GM21723 (cell line): Measurements from ENCODE around the gene UBE2L3.
"Not testable (repeated sequence)": the region's sequence is repeated elsewhere in the genome, so short reads cannot be mapped to it uniquely, and the experiment has no call there.

ENCODE experiments used
- ATAC-seq: cut with Tn5 transposase; IDR thresholded peaks from one replicate; pipeline ENCODE4 v1.9.1; 2021; ENCODE audit warnings: mild to moderate bottlenecking, moderate library complexity; ENCODE audit not compliant: unreplicated experiment

UBE2L3 gene

GRCh38 chr22:21598302-21598701 lies 30.8 kb downstream of the UBE2L3 start:
- ATAC-seq: no peak

- no peak for ATAC-seq
These were observed 31.8 kb downstream of the UBE2L3 start for GRCh38 chr22:21599053-21599893.

DNA sequence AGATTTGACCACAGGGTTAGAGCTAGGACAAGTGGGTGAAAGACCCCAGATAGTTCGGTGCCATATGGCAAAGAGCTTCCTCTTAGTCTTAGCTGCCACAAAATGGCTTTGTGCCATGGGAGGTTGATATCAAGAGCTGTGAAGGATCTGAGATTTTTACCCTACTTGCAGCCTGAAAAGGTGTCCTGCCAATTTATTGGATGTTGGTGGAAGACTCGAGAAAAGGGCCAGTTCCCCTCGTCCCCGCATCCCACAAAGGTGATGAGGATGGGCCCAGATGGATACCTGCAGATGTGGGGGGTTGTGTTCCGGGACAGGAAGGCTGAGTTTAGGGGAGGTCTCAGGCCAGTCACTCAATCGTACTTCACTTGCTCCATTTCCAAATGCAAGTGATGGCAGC lies 35.1 kb downstream of the UBE2L3 start:
- ATAC-seq: no peak

GRCh38 chr22:21603973-21604372 lies 36.5 kb downstream of the UBE2L3 start:
- no peak for ATAC-seq

GRCh38 chr22:21605887-21606564 lies 38.5 kb downstream of the UBE2L3 start:
- ATAC-seq: no peak

DNA sequence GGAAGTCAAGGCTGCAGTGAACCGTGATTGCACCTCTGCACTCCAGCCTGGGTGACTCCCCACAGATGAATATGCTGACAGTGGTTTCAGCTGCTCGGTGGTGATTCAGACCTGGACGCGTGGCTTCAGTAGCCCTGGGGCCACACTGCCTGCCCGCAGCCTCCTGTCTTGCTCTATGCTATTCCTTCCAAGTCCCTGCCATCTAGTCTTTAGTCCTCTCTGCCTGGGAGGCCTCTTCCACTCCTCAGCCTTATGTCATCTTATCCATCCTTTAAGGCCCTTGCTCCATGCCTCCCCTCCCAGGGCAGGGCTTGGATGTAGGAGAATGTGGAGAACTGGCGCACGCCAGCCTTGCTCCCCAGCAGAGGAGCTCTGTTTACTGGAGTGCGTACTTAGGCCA lies 39.3 kb downstream of the UBE2L3 start:
- ATAC-seq: no peak

- not testable (repeated sequence) for ATAC-seq
These were observed 42.1 kb downstream of the UBE2L3 start for GRCh38 chr22:21609556-21610157.

DNA sequence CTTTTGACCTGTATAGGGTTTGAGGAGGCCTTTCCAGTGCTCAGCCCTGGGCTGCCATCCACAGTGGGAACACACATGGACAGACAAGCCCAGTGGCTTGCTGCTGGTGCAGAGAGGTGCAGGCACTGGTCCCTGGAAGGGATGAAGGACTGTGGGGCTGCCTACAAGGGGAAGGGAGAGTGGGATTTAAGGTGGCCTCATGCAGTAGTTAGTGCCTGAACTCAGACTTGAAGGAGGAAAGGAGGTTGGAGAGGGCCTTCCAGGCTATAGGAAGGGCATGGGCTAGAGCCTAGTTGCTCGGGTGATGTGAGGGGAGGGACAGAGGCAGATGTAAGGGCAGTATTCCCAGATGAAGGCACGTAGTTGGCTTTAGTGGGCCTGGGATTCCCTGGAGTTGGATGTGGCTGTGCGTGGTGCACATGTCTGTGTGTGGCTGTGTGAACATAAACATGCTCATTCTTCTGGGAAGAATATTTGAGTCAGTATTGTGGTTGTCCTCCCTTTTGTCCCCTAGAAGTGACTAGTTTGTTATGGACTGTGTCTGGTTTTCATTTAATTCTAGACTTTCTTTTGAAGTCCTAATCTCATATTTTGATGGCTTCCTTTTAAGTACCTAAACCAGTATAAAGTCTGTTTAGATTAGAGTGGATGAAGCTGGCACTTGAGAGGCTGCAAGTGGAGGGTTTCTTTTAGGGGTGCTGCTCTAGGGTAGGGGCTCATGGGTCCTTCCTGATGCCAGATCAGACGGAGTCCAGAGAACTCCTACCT lies 43.9 kb downstream of the UBE2L3 start:
- ATAC-seq: no peak

DNA sequence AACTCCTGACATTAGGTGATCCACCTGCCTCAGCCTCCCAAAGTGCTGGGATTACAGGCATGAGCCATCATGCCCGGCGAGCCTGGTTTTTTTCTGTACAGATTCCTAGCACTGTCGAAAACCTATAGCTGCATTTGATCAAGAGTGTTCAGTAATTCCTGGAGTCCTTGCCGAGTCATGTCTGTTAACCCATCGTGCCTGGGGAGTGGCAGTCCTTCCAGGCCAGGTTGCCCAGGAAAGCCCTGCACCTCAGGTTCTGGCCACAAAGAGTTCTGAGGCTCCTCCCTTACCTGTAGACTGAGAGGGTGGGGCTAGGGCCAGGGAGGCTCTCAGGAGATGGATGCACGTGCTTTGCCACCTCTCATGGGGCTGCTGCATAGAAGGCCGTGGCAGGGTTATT lies 45.3 kb downstream of the UBE2L3 start:
- no peak for ATAC-seq

DNA sequence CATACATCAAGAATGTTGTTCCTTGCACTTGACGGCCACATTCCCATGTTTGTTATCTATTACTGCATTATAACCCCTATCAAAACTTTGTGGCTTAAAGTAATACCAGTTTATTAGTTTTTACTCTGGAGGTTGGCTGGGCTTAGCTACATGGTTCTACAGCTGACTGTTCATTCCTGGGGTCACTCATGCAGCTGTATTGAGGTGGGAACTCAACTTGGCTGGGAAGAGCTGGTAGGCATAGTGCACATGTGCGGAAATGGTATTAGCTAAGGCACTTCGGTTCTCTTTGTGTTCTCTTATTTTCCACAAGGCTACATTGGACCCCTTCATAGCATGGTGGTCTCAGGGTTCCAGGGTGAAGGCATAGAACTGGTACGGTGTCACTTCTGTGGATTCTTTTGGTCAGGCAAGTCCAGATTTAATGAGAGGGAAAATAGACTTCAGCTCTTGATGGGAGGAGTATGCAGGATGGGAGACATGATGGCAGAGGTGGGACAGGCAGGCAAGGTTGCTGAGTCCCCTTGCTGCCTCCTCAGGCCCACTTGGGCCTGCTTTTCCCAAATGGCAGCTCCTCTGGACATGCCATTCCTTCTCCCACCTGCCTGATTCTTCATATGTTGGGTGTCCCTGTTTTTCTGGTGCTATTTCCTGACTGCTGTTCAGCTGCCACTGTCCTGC lies 46.2 kb downstream of the UBE2L3 start:
- ATAC-seq: no peak

GRCh38 chr22:21615731-21616130 lies 48.2 kb downstream of the UBE2L3 start:
- no peak for ATAC-seq

GRCh38 chr22:21617337-21617736 lies 49.8 kb downstream of the UBE2L3 start:
- ATAC-seq: not testable (repeated sequence)

- no peak for ATAC-seq
These were observed 53.5 kb downstream of the UBE2L3 start for GRCh38 chr22:21621025-21621424.

- ATAC-seq: no peak
These were observed 54.8 kb downstream of the UBE2L3 start for GRCh38 chr22:21622011-21622918.

DNA sequence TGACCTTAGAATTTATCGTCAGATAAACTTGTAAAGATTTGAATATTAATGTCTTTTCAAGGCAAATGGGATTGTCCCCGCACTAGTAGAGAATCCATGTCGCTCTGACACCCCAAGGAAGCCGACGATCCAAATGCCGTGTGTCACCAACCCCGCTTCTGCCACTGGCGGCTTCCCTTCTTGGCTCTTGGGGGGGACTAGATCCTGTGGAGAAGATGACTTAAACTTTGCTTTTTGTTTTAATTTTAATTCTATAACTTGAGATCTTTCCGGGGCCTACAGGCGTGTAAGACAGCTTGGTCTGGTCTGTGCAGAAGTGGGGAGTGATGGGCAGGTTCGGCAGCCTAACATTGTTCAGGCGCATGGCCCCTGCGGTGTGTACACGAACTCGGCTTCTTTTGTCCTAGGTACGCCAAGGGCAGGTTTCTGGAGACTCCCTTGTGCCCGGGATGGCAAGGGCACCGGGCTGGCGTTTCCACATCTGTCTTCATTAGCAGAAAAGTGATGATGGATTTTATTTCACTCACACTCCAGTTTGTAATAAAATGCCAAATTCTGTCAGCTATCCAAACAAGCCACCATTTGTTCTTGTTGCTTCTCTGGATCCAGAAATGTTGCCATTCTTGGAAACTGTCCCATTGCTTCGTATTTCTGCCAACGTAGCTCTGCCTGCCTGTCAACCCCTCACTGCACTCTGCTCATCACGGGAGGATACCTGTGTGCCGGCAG lies 55.6 kb downstream of the UBE2L3 start:
- ATAC-seq: no peak

- ATAC-seq: no peak
These were observed 56.1 kb downstream of the UBE2L3 start for GRCh38 chr22:21623648-21623970.

- ATAC-seq: no peak
These were observed 56.8 kb downstream of the UBE2L3 start for GRCh38 chr22:21624120-21624879.
